ENCODE results near the gene TMEM41B.
"Not testable (repeated sequence)": the region's sequence is repeated elsewhere in the genome, so short reads cannot be mapped to it uniquely, and the experiment has no call there.

TMEM41B gene

DNA sequence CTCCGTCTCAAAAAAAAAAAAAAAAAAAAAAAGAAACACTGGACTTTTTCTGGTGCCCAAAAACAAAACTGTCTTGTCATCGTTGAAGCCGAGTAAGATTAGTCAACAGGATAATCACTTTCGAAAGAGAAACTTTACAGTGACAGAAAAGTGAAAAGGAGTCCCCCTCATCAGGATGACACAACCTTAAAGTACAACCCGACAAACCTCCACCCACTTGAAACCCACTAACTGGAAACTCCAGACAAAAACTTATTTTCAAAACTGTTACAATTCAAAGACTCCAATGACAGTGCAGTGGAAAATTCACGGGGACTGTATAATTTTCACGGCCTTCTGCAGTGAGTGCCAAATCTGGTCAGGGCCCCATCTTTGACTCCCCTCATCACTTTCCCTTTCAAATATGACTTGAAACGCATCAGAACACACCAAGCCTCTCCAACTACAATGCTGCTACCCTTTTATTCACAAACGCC lies 50.5 kb downstream of the TMEM41B start:
- peak in 1 of 58 donors; percentile 42 for DNase-seq

GRCh38 chr11:9260838-9261146 lies 53.6 kb downstream of the TMEM41B start:
- DNase-seq: not testable (repeated sequence)

- no peak for DNase-seq
Observed at GRCh38 chr11:9259981-9260837, 54.2 kb downstream of the TMEM41B start.

GRCh38 chr11:9258279-9258678 lies 56.1 kb downstream of the TMEM41B start:
- DNase-seq: not testable (repeated sequence)

- DNase-seq: no peak
Observed at GRCh38 chr11:9254416-9254815, 60.0 kb downstream of the TMEM41B start.

DNA sequence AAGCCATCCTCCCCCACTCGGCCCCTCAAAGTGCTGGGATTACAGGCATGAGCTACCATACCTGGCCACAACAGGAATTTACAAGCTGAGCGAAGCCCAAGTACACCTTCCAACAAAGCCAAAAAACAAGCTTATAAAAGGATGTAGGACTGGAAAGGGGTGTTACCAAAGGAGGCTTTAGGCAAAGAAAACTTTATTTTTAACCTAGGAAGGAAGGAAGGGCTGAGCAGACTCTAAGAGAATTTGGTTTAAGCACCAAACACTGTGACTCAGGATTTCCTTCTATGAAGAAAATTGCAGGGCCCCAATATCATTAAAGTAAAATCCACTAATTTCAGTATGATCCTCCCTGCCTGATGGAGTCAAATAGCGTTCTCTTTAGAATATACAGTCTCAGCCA lies 61.3 kb downstream of the TMEM41B start:
- DNase-seq: no peak

DNA sequence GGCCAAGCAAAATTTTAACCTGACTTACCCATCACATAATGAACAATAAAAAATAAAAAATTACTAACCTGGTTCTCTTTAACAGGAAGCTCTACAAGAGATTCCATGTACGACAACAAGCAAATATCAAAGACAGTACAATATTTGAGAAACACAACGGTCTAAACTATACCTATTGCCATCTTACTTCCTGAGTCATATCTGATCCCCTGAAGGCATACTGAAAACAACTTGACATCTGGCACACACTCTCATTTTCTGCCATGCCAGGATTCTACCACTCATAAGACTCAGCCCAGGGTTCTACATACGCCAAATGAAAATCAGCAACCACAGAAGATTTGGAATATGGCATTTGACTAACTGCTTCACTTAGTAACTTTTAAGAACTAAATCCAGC lies 63.1 kb downstream of the TMEM41B start:
- no peak for DNase-seq

- no peak for DNase-seq
Observed at GRCh38 chr11:9250139-9250582, 64.2 kb downstream of the TMEM41B start.

DNA sequence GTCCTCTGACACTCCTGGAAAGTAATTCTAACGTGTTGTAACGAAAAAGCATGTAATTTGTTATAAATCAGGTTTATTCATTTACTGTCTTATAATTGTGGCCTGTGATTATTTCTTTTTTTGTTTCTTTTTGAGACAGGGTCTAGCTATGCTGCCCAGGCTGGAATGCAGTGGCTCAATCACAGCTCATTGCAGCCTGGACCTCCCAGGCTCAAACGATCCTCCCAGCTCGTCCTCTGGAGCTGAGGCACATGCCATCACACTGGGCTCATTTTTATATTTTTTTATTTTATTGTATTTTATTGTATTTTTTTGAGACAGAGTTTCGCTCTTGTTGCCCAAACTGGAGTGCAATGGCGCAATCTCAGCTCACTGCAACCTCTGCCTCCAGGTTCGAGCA lies 65.1 kb downstream of the TMEM41B start:
- DNase-seq: no peak

GRCh38 chr11:9247863-9248262 lies 66.5 kb downstream of the TMEM41B start:
- DNase-seq: no peak

DNA sequence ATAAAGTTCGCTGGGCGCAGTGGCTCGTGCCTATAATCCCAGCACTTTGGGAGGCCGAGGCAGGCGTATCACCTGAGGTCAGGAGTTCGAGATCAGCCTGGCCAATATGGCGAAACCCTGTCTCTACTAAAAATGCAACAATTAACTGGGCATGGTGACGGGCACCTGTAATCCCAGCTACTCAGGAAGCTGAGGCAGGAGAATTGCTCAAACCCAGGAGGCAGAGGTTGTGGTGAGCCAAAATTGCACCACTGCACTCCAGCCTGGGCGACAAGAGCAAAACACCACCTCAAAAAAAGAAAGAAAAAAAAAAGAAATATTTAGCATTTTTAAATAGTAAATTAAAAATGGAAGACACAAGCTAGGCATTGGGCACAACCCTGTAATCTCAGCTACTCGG lies 78.2 kb downstream of the TMEM41B start:
- not testable (repeated sequence) for DNase-seq

DNA sequence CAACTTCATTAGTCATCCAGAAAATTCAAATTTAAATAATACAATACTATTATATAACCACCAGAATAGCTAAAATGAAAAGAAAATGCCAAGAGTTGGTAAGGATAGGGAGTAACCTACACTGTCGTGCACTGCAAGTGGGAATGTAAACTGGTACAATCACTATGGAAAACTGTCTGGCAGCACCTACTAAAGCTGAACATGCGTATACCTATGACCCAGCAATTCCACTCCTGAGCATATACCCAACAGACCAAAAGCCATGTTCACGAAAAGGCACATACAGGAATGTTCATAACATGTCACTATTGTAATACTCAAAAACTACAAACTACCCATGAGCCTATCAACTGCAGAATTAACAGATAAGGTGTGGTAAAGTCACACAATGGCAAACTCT lies 81.9 kb downstream of the TMEM41B start:
- no peak for DNase-seq

- peak in 11 of 58 donors; percentile 9 to 89 (median 39) for DNase-seq
Observed at GRCh38 chr11:9231848-9232177, 82.6 kb downstream of the TMEM41B start.
